DMS 273 treated with DMSO at 0.1 percent for 48 hours (cell line): Measurements from ENCODE around the gene STK24.
"Not testable (repeated sequence)": the region's sequence is repeated elsewhere in the genome, so short reads cannot be mapped to it uniquely, and the experiment has no call there.

Experiments used
- DNase-seq: peaks from one replicate; lab custom pipeline; 2025; lab: John Stamatoyannopoulos, UW

Gene STK24

DNA sequence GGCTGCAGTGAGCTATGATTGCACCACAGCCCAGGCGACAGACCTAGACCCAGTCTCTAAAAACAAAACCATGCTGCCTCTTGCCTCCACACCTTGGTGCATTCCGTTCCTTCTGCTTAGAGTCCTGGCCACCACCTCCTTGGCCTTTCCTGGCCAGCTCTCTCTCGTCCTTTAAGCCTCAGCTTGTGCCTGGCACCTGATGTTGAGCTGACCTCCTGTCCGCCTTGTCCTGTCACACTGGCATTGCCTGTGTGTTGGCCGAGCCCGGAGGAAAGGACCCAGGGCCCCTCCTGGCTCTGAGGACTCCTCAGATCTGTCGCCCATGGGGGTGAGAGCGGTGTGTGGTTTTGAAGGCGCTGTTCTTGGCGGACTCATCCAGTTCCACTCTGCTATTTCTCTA is 143.3 kb downstream of the STK24 start:
- no peak for DNase-seq

DNA sequence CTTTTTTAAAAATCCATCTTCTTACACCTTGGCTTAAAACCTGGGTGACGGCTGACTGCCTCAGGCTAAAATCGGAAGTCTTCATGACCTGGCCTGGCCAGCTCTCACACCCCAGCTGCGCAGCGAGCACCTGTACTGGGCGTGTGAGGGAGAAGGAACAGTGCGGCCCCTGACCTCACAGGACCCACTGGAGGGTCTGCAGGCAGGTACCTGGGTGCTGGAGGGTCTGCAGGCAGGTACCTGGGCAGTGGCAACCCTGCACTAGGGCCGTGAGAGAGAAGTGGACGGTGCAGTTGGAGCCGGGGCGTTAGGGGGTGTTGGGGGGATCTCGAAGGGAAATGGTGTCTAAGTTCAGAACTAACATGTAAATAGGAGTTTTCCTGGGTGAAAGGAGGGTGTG is 144.3 kb downstream of the STK24 start:
- DNase-seq: no peak

DNA sequence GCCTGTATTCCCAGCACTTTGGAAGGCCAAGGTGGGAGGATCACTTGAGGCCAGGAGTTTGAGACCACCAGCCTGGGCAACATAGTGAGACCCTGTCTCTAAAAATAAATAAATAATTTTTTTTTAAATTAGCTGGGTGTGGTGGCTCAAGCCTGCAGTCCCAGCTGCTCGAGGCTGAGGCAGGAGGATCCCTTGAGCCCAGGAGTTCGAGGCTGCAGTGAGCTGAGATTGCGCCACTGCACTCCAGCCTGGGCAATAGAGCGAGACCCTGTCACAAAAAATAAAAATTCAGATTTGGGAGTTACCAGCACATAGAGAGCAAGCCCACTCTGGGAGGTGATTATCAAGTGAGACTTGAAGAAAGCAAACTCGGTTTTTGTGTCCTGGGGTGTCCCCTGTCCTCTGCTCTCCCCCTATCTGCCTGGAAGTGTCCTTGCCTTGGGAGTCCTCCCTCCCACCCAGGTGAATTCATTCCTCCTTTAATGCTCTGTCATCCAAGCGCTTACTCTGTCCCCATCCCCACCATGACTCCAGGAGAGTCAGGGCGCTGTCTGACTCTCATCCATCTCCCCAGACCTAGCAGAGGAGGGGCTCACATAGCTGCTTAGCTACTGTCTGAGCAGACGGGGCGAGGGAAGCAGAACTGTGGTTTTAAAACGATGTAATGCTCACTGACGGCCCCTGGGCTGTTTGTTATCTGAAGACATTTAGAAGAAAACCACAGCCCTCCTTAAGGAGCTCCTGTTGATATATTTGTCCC is 146.8 kb downstream of the STK24 start:
- DNase-seq: no peak

DNA sequence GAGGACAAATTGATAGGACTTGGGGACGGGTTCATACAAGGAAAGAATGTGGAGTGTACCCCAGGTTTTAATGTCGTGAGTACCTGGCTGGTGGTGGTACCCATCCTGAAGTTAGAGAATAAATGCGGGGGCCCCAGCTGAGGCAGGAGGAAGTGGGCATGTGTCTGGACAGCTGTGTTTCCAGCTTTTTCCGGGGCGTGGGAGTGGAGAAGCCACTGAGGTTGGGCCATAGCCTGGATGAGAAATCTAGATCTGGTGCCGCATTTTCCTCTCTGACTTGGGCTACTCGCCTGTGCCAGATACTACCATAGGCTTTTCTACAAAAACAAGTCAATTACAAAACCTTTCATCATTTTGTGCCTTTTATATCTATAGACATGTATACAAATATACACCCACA is 147.4 kb downstream of the STK24 start:
- DNase-seq: no peak

DNA sequence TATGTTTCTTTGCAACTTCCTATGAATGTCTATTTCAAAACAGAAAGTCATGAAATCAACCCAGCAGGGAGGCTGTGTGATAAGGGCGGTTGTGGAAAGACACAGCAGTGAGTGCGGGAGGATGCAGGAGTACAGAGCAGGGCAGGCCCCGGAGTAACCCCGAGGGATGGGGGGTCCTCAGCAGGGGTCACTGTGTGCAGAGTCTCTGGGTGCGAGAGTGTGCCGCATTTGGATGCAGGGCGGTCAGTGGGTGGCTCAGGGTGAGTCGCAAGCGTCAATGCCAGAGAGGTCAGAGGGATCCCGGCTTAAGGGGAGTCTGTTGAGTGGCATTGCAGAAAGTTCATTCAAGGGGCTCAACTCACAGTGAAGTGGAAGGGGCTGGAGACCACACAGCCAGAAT is 147.8 kb downstream of the STK24 start:
- no peak for DNase-seq

DNA sequence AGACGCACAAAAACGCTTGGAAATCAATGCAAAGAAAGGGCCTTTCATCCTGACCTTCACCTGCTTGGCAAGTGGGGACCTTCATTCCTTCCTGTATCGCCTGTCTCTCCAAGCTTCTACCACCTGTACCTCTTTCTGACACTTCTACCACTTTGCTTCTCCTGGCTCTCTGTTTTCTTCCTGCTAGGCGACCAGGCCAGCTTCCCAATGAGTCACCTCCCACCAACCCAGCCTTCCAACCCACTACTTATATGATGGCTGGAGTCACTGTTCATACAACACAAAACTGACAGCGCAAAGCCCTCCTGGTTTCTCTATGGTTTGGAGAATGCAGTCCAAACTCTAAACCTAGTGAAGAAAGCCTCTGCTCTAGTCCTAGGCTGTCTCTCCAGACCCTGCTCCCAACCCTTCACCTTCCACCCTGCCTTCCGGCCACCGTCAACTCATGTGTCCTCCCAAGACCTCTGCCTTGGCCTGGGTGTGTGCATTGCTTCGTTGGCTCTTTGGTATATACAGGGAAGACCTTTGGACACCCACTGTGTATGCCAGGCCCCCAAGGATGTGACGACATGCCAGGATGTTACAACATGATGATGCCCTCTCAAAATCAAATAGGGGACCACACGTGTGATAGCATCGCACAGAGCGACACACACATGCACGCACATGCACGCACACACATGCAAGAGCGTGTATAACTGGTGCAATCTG is 148.5 kb downstream of the STK24 start:
- no peak for DNase-seq

DNA sequence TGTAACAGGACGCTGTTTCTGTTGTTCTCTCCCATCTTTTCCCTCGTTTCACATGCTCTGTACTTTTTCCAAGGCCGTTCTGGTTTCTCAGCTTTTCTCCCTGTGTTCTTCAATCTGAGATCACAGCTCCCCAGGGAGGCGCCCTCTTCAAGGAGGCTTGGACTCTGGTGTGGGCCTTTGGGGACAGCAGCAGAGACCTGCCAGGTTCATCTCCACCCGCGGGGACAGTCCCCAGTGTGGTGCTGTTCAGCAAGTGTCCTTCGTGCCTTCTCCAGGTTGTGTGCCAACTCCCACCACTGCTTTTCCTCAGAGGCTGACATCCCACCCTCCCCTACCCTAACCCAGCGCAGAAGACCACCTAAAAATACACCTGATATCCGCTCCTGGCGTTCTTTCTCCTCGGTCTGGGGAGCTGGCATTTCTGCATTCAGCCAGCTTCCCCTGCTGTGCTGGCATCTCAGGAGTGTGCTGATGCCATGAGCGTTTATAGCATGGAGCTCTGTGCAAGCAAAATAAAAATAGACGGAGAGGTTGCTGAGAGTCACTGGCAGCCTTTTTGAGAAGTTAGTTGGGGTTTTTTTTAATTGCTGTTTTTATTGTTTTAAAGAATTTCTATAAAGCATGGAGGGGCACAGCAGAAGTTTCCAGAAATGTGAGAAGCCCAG is 149.4 kb downstream of the STK24 start:
- no peak for DNase-seq

DNA sequence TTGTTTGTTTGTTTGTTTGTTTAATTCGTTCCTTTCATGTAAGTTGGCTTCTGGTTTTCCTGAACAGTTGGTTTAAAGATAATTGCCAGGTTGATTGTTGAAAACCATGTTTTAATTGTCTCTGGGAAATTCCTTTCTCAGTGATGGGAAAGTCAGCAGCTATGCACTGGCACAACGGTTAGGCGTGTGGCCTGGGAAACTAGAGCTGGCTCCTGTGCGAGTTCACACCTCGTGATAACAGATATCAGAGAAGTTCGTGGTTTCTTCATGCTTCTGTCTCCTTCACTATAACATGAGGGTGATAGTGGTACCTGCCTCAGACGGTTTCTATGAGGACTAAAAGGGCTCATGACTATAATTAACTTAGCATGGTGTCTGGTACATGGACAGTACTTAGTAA is 153.5 kb downstream of the STK24 start:
- DNase-seq: no peak

DNA sequence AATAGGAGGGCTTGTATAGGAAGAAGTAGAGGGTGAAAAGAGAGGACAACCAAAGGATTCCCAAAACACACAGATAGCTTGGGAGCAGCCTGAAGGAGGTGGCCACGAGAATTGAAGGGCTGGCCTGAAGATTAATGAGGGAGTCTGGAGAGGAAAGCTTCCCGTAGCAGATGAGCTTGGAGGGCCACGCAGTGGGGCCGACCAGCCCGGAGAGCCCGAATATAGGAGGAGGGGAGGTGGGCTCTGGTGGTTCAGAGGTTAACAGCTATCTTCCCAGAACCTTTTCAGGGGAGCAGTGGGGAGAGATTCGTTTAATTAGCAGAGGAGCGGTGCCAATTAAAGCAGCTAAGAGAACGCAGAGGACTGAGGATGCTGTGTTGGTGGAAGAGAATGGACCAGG is 154.9 kb downstream of the STK24 start:
- no peak for DNase-seq

DNA sequence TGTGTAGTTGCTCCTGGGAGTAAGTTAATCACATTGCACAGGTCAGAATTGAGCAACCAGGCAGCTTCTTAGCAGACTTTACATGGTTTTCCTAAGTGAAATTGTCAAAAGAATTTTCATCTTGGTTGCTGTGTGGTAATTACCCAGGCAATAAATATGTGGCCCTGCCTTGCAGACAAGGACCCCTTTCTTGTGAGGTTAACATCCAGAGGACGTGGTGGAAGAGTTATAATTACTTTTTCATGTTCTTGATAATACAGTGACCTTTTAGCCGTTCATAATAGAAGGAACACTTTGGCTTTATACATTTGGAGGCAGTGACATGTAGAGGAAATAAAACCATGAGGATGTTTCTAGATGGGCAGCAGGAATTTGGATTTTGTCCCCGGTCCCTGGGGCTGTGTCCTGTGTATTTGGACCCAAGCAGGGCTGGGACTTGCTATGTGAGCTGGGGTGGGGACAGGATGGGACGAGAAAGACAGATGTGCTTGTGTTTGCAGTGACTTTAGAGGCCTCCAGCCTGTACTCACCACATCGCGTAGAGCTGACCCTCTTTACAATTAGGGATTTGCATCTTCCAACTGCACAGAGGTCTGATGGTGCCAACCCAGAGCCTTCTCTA is 156.2 kb downstream of the STK24 start:
- DNase-seq: no peak

DNA sequence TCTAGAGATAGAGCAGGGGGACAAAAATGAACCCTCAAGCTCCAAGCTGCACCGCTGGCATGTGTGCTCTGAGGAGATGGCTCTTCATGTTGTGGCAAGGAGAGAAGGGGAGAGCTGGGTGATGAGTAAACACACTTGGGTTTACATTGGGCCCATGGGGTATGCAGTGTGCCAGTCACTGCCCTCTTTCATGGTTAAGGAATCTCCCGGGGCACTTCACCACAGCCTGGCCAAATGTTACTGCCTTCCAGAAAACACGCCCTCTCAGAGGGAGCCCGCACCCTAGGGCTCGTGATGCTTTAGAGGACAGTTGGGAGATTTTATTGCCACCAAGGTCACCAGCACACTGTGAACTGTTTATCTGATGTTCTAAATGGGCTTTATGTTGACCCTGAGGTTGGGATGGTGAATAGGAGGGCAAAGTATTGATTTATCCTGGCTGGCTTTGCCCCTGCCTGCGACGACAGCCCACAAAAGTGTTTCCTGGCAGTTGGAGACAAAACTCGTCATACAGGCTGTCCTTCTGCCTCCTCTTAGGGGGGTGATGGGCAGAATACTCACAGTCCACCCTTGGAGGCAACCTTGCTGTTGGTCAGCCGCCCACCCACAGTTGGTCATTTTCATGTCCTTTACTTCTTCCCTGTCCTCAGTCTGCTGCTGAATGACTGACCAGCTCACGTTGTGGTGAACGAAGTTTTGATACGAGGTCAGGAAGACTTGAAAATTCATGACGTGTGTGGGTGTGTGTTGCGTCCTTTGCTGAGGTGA is 156.9 kb downstream of the STK24 start:
- DNase-seq: no peak

DNA sequence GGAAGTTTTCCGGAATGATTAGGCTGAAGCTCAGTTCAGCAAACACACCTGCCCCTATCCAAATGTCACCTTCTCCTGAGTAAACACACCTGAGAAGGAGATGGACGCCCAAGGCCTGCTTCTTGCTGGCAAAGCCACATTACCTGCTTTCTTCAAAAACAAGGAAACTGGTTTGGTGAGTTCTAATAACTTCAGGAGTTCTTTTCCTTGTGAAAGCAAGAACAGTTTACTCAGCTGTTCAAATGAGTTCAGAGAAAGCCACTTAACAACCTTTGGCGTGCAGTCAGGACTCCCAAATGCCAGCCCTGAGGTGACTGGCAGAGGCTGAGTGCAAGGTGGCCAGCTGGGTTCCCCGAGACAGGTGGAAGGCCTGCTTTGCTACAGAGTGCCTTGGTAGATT is 160.5 kb downstream of the STK24 start:
- DNase-seq: no peak

DNA sequence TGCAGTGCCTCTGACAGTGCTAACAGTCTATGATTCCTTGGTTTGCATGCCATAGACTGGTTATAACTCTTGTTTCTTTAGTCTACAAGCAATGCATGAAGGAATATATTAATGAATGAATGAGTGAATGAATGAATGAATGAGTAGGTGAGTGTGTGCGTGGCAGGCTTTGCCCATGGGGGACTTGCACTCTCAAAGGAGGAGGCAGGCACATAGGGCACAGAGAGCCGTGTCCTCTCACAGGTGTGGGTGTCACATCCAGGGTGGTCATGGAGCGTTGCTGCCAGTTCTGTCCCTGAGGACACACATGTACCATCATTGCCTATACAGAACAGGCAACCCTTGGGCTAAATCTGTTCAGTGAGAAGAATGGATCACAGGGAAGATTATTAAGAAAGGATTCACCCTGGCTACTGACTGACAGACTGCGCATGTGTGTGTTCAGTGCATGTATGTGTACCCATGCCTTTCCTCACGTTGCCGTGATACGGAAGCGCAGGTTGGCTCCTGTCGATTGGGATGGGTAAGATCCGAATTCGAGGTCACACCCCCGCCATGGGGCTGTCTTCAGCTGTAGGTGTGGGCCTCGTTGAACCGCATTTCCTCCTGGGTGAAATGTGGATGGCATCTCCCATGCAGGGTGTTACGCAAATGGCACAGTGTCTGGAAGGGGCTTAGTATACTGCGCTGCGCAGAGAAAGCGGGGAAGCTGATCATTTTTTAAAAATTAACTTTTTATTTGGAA is 161.4 kb downstream of the STK24 start:
- DNase-seq: no peak

DNA sequence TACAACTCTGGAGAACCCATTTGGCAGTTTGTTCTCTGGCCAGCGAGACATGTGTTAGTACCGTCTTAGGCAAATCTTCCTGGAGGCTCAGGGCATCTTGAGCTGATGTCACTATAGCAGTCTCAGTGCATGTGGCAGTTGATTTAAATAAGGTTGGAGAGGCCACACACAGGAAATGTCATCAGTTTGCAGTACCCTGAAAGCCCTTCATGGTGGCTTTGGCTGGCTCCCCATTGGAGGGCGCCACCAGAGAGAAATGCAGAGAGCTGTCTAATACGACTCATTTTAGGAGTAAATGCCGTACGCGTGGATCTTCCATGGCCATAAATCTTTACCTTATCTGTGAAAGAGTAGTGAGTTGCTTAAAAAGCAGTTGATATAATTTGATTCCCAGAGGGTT is 163.1 kb downstream of the STK24 start:
- no peak for DNase-seq

DNA sequence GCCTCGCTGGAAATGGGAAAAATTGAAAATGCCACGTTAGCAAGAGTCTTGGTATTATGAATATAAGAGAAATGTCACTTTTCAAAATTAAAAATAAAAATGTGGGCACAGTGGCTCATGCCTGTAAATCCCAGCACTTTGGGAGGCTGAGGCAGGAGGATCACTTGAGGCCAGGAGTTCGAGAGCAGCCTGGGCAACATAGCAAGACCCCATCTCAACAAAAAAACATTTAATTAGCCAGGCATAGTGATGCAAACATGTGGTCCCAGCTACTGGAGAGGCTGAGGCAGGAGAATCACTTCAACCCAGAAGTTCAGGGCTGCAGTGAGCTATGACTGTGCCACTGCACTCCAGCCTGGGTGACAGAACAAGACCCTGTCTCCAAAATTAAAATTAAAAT is 163.6 kb downstream of the STK24 start:
- DNase-seq: not testable (repeated sequence)

DNA sequence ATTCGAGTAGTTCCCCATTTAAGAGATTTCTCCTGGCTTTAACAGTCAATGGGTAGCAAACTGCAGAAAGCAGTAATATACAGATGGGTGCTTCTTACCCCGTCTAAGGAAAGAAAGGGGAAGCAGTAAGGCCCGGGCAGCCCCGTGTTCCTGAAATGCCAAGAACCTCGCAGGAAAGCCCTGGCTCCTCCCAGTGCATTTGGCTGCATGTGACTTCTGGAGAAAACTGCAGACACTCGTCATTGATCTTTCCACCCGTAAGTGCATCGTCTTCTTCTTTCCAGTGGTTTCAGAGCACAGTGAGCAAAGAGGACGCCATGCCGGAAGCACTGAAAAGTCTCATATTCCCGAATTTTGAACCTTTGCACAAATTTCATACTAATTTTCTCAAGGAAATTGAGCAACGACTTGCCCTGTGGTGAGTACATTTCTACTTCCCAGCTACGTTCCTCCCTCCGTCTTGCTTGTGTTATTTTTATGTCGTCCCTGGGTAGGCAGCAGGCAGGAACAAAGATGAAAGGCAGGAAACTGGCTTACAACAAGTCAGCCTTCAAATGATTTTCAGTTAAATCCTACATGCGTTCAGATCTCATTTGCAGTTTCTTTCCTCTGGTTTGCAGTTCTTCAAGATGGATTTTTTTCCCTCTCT is 165.2 kb downstream of the STK24 start:
- no peak for DNase-seq

DNA sequence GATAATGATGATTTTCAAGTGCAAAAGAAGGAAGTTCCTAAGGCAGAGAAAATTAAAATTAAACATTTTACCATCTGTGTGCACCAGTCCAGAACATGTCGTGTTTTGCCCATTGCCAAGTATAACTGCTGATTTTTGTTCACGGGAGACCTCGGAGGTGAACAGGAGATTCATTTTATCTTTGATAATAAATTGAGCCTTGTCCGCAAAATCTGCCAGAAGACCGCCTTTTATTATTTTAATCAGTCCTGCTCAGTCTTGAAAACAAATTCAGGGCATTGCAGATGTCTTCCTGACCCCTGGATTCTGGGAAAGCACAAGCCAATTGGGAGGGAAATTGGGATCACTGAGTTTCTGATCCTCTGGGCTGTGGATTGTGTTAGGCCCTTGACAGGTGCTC is 165.9 kb downstream of the STK24 start:
- no peak for DNase-seq

DNA sequence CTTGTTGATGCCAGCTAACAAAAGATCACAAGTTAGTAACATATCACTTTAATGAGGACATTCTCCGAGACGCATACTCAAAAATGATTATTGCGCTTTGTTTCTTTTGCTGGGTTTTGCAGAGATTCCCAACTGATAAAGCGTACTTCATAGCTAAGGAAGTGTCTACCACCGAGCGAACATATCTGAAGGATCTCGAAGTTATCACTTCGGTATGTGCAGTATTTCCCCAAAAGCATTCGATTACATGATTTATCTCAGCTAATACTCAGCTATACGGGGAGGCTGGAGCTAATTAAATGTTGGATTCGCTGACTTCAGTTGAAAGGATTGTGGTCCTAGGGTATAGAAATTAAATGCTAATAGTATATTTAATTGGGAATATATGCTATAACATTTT is 166.3 kb downstream of the STK24 start:
- DNase-seq: no peak

DNA sequence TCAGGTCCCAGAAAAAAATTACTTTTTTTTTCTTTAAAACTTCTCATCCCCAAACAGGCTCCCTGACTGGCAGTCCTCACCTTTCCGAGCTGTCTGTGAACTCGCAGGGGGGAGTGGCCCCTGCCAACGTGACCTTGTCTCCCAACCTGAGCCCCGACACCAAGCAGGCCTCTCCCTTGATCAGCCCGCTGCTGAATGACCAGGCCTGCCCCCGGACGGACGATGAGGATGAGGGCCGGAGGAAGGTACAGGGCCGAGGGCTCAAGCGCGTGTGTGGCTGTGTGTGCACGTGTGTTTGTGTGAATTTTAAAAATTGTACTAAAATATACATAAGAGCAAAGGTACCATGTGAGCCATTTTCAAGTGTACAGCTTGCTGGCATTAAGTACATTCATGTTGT is 167.6 kb downstream of the STK24 start:
- DNase-seq: no peak

DNA sequence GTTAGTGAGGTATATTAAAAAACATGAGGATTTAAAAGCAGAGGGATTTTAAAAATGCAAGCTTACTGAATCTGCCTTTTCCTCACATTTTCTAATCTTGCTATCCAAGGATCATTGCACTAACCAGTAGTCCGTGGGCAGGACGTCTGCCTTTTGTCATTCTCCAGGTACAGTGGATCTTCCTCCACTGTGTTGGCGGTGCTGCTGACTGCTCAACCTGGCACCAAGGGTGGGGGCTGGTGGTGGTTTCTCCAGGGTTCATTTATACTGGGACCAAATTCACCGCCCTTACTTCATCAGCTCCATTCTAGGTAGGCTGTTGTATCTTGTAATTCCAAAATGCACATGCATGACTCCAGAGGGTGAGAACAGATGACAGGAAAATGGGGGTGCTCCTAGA is 169.3 kb downstream of the STK24 start:
- DNase-seq: no peak

DNA sequence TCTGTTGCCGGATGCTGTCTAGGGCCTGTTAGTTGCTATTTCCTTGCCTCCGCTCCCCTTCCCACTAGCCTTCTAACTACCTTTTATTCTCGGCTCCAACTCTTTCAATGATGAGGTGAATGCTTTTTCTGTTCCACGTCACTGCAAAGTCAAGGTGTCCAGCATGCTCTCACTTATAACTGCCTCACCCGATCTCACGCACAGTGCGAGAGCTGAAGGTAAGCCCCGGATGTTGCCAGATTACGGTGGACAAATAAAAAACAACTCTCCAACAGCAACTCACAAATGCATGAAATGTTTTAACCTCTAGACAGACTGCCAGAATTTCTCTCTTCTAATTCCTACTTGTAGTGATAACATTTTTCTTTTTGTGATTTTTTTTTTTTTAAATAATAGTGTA is 169.9 kb downstream of the STK24 start:
- DNase-seq: no peak
